WTC11 (cell line): ENCODE results near the gene SPDYA. TPM values are rescaled to one million over a fixed set of nuclear protein-coding genes. Genes with fewer than 3 reads are reported as not detected.

Experiments used
- ATAC-seq: fragments of 200-7000 bp; cut with Tn5 transposase; 2 replicates; pipeline ENCODE4 v1.10.0; 2021; ENCODE audit warnings: mild to moderate bottlenecking, moderate library complexity
- CTCF ChIA-PET: fragments of 300-600 bp; sonication (Branson Sonifier 250); formaldehyde crosslinking; loops from one replicate; lab custom pipeline; 2021; ENCODE audit warnings: antibody characterized with exemption; lab: Charles Lee
- POLR2A ChIA-PET: fragments of 350-600 bp; sonication (Branson Sonifier 250); formaldehyde crosslinking; loops from one replicate; lab custom pipeline; 2021; ENCODE audit warnings: antibody characterized with exemption; lab: Charles Lee
- DNase-seq: peaks from one replicate; pipeline ENCODE4 v3.0.0; 2021; ENCODE audit warnings: low spot score
- H3K27ac Mint-ChIP-seq: 2 replicates; pipeline ENCODE4 v1.8.0; 2021; ENCODE audit warnings: mixed read lengths
- H3K27me3 Mint-ChIP-seq: 2 replicates; pipeline ENCODE4 v1.8.0; 2021; ENCODE audit warnings: low read depth, mild to moderate bottlenecking, moderate library complexity, mixed read lengths
- H3K36me3 Mint-ChIP-seq: 2 replicates; pipeline ENCODE4 v1.8.0; 2021; ENCODE audit warnings: mixed read lengths
- H3K4me1 Mint-ChIP-seq: 2 replicates; pipeline ENCODE4 v1.8.0; 2022; ENCODE audit warnings: mixed read lengths
- H3K4me3 Mint-ChIP-seq: 2 replicates; pipeline ENCODE4 v1.8.0; 2021; ENCODE audit warnings: mild to moderate bottlenecking, moderate library complexity, mixed read lengths
- H3K9me3 Mint-ChIP-seq: 2 replicates; pipeline ENCODE4 v1.8.0; 2021; ENCODE audit warnings: mixed read lengths
- AFF4 ChIP-seq: sonication (generic); formaldehyde crosslinking; IDR thresholded peaks from 2 replicates; pipeline ENCODE4 v1.8.1; 2023; ENCODE audit warnings: mild to moderate bottlenecking, missing genetic modification reagents, borderline replicate concordance
- CTCF ChIP-seq: fragments of 200-600 bp; IDR thresholded peaks from 2 replicates; pipeline ENCODE4 v1.8.0; 2022; ENCODE audit warnings: antibody characterized with exemption
- E2F5 ChIP-seq: sonication (generic); formaldehyde crosslinking; IDR thresholded peaks from 2 replicates; pipeline ENCODE4 v1.8.1; 2022; ENCODE audit warnings: mild to moderate bottlenecking, moderate library complexity, missing genetic modification reagents
- ERG ChIP-seq: fragments of 250-450 bp; sonication (Bioruptor Pico); IDR thresholded peaks from 2 replicates; pipeline ENCODE4 v1.8.0; 2021; ENCODE audit warnings: mild to moderate bottlenecking
- FOXP1 ChIP-seq: sonication (generic); formaldehyde crosslinking; IDR thresholded peaks from 2 replicates; pipeline ENCODE4 v1.8.0; 2022; ENCODE audit warnings: missing genetic modification reagents, mild to moderate bottlenecking, moderate library complexity, borderline replicate concordance
- JAZF1 ChIP-seq: fragments of 250-450 bp; sonication (Bioruptor Pico); IDR thresholded peaks from 2 replicates; pipeline ENCODE4 v1.9.0; 2021; ENCODE audit warnings: moderate library complexity, mild to moderate bottlenecking, inconsistent platforms
- JUN ChIP-seq: sonication (generic); formaldehyde crosslinking; IDR thresholded peaks from 2 replicates; pipeline ENCODE4 v1.8.0; 2023; ENCODE audit warnings: mild to moderate bottlenecking, missing genetic modification reagents
- NFE2L1 ChIP-seq: sonication (generic); formaldehyde crosslinking; IDR thresholded peaks from 2 replicates; pipeline ENCODE4 v1.8.1; 2023; ENCODE audit warnings: missing genetic modification reagents
- NR2C2 ChIP-seq: sonication (generic); formaldehyde crosslinking; IDR thresholded peaks from 2 replicates; pipeline ENCODE4 v1.8.0; 2022; ENCODE audit warnings: mild to moderate bottlenecking, missing genetic modification reagents
- NR3C1 ChIP-seq: sonication (generic); formaldehyde crosslinking; conservative IDR thresholded peaks from 2 replicates; pipeline ENCODE4 v1.8.1; 2023; ENCODE audit warnings: low read depth, mild to moderate bottlenecking, missing genetic modification reagents
- PRRX2 ChIP-seq: fragments of 250-450 bp; sonication (Bioruptor Pico); IDR thresholded peaks from 2 replicates; pipeline ENCODE4 v1.8.0; 2021; ENCODE audit warnings: mild to moderate bottlenecking
- TEAD4 ChIP-seq: sonication (generic); formaldehyde crosslinking; IDR thresholded peaks from 2 replicates; pipeline ENCODE4 v1.8.0; 2022; ENCODE audit warnings: mild to moderate bottlenecking, missing genetic modification reagents
- ZNF138 ChIP-seq: sonication (generic); formaldehyde crosslinking; conservative IDR thresholded peaks from 2 replicates; pipeline ENCODE4 v1.8.1; 2022; ENCODE audit warnings: mild to moderate bottlenecking, moderate library complexity, missing genetic modification reagents
- ZNF317 ChIP-seq: sonication (generic); formaldehyde crosslinking; IDR thresholded peaks from 2 replicates; pipeline ENCODE4 v1.8.1; 2023; ENCODE audit warnings: low read depth, mild to moderate bottlenecking, moderate library complexity, missing genetic modification reagents, borderline replicate concordance
- ZNF425 ChIP-seq: fragments of 250-450 bp; sonication (Bioruptor Pico); conservative IDR thresholded peaks from 2 replicates; pipeline ENCODE4 v1.9.0; 2021; ENCODE audit warnings: mild to moderate bottlenecking
- ZSCAN18 ChIP-seq: fragments of 250-450 bp; sonication (Bioruptor Pico); IDR thresholded peaks from 2 replicates; pipeline ENCODE4 v2.1.2; 2022; ENCODE audit warnings: mild to moderate bottlenecking, moderate library complexity
- total RNA-seq: library from RNA; stranded (reverse); gene quantifications from 3 replicates; pipeline ENCODE4 v1.2.3, GENCODE V29; 2021
- TF ChIP-seq, protein P1 (sequence below): sonication (generic); formaldehyde crosslinking; IDR thresholded peaks from 2 replicates; pipeline ENCODE4 v1.8.1; 2022; ENCODE audit warnings: low read depth, missing genetic modification reagents, borderline replicate concordance

Gene SPDYA
- total RNA-seq, 1 experiment from 2014 or later = 0.61 TPM

- TF ChIP-seq ZSCAN18 (CRISPR knock-in tag) (no peak), JUN (peak; percentile 92), JAZF1 (CRISPR knock-in tag) (no peak), FOXP1 (CRISPR knock-in tag) (peak; percentile 98), TEAD4 (CRISPR knock-in tag) (peak; percentile 36; the same call in 1 of the 2 replicates), NFE2L1 (peak; percentile 95), CTCF (no peak), NR2C2 (CRISPR knock-in tag) (peak; percentile 78), PRRX2 (CRISPR knock-in tag) (0 out of 2 replicates have a peak, but pooled peaks have one; percentile 20), ZNF138 (CRISPR knock-in tag) (peak; percentile 92), ERG (CRISPR knock-in tag) (no peak), E2F5 (peak; percentile 96), ZNF425 (CRISPR knock-in tag) (no peak), ZNF317 (CRISPR knock-in tag) (0 out of 2 replicates have a peak, but pooled peaks have one; percentile 69)
Observed at GRCh38 chr2:28810384-28811285, at the start of gene SPDYA (continued).

DNA sequence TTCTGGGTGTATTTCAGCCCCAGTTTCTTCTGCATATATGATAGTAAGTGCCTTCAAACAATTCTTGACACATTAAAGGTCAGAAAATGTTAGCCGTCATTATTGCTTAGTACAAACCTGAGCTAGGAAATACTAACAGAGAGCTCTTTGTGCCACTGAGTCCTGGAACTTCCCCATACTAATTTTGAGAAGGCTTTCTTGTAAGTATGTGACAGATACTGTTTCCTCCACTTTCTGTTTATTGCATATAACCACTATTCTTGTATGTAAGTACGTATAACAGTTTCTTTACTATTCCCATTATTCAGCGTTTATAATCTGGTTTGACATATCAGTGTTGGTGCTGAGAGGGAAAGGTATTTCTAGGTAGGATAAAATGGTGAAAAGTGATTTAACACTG is 49.2 kb upstream of the SPDYA start:
- ChIA-PET CTCF (interaction anchor here (1.0 kb wide), 1 partner anchor 195 kb away, joined by 11 read pairs; no protein-coding TSS in a partner anchor), POLR2A (no interaction called here)
- H3K4me1 Mint-ChIP-seq = peaks cover 15% of the 10 kb centered on the region
- TF ChIP-seq, protein P1, sequence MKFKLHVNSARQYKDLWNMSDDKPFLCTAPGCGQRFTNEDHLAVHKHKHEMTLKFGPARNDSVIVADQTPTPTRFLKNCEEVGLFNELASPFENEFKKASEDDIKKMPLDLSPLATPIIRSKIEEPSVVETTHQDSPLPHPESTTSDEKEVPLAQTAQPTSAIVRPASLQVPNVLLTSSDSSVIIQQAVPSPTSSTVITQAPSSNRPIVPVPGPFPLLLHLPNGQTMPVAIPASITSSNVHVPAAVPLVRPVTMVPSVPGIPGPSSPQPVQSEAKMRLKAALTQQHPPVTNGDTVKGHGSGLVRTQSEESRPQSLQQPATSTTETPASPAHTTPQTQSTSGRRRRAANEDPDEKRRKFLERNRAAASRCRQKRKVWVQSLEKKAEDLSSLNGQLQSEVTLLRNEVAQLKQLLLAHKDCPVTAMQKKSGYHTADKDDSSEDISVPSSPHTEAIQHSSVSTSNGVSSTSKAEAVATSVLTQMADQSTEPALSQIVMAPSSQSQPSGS (CRISPR knock-in tag) = no peak
- no peak for TF ChIP-seq AFF4 (CRISPR knock-in tag)
- no peak for TF ChIP-seq E2F5
- TF ChIP-seq NR3C1 = no peak
- TF ChIP-seq CTCF = no peak
- no peak for ATAC-seq
- H3K27ac Mint-ChIP-seq = peak overlapping the region; percentile 27; the same call in 1 of the 2 replicates
- no peak overlapping the region for H3K4me3 Mint-ChIP-seq
- no peaks in the 10 kb centered on the region; the same call in 1 of the 2 replicates for H3K36me3 Mint-ChIP-seq
- H3K9me3 Mint-ChIP-seq = no peaks in the 10 kb centered on the region
- no peak for DNase-seq
- no peaks in the 10 kb centered on the region for H3K27me3 Mint-ChIP-seq
